Endothelial cell of hepatic sinusoid (primary cell): Measurements from ENCODE around the gene DPP4.

Source experiments
- in situ Hi-C: cut with HindIII; loops from 2 replicates; pipeline ENCODE4 v1.10.0; 2017; ENCODE audit warnings: low sequenced_read_pairs

Gene DPP4

DNA sequence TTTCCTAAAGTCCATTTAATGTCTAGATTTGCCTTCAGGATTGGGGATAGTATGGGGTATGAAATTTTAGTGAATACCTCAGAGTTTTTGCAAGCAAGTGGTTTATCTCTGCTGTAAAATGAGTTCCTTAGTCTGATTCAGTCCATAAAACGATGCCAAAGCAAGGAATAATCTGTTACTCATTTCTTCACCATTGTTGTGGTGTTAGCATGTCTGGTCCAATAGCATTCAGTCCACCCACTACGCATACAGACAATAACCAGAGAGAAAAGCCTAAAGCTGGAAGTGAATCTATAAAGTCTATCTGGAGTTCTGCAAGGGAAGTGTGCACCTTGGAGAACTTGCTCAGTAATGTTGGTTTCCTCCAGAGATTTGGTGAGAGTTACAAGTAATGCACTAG, 12.9 kb upstream of the DPP4 start:
- in situ Hi-C loops: no loop called here

DNA sequence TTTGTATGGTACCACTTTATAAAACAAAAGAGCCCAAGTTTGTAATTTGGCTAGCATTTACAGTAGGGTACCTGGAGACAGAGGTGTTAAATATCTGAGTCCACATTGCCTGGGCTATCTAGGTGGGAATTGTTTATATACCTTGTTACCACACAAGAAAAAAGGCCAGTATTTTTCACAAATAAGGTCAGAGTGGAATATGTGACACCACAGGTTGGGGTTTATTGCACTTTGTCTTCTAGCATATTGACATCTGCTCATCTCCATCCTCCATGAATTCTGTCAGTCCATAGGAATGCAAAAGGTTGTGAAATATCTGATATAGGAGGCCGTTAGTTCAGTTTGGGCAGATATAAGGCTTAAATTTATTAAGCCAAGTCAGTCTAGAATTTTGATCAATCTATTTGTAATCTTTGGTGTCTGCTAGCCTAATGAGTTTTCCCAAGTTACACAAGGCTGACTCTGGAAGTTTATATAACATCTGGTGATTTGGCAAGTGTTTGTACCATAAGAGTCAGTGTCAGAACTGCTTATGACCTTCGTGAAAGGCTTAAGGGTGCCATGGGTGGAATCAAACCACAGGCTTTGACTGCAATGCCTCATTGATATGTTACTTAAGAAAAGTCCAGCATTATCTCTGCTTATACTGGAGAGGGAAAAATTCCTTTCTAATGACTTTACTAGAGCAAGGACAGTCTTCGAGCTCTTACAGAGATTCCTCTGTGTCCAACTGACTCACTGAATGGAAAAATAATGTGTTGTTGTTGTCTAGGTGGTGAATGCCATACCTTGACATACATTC, 11.3 kb upstream of the DPP4 start:
- in situ Hi-C loops: no loop called here

DNA sequence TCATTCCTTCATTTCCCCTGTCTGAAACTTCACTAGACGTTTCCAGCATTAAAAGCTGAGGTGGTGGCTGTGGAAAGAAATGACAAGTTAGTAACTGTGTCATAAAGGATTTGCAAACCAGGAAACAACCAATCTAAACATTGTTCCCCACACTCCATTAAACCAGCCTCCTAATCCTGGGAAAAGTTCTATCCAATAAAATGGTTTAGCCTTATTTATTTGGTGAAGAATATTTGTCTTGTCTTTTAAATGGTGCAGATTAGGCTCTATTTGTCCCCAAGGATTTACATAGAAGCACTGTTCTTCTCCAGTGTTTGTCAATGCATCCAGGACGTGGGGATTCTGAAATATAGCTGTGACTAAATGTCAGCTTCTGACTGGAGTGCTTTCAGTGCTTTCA, 10.5 kb upstream of the DPP4 start:
- in situ Hi-C loops: no loop called here

DNA sequence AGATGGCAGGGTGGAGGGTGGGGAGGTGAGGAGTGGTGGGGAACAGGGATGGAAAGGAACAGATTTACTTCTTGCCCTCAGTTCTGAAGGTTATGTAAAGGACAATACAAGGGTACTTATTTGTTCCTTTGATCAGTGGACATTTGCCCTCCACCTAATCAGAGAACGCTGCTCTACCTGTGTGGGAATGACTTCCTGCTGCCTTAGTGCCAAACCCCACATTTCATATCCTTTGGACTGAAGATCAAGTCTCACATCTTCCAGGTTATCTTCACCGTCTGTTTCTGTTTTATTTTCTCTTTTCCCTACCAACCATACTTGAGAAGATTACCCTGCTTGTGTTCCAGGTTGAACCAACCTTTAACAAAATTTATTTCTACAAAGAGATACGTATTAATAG, 8.7 kb upstream of the DPP4 start:
- in situ Hi-C loops: no loop called here

DNA sequence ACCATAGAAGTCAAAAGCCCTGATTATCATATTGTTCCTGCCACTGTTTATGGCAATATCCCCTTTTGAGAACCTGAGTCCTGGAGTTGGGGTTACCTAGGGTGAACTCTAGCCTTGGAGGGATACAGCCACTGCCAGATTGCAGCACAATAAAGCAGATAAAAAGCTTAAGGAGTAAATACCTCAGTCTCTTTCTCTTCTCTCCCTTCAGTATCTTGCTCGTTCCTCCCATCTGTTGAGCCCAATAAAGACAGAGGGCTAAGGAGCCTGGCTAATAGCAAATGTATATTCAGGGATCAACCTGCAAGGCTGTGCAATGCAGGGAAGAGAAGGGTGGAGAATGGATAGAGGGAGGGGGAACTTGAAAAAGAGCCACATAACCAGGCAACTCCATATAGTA, 8.0 kb upstream of the DPP4 start:
- in situ Hi-C loops: no loop called here

- in situ Hi-C loops: no loop called here
Measured at GRCh38 chr2:162079514-162079913, 5.5 kb upstream of the DPP4 start.

GRCh38 chr2:162075689-162076132, 1.7 kb upstream of the DPP4 start:
- in situ Hi-C loops: no loop called here

GRCh38 chr2:162074928-162075688, 1.1 kb upstream of the DPP4 start:
- in situ Hi-C loops: loop anchor here (5.0 kb wide), 1 partner anchor 38 kb away; no protein-coding TSS in a partner anchor

DNA sequence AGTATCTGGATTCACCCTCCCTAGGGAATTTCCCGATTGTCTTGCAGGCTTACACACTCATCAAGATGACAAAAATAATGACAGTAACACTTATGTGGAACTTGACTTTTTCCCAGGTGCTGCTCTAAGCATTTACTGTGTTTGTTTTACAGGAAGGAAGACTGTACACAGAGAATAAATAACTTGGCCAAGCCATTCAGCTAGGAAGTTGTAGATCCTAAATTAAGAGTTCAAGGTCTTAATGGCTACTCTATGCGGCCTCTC, 549 bp upstream of the DPP4 start:
- in situ Hi-C loops: loop anchor here (5.0 kb wide), 1 partner anchor 37 kb away; no protein-coding TSS in a partner anchor

DNA sequence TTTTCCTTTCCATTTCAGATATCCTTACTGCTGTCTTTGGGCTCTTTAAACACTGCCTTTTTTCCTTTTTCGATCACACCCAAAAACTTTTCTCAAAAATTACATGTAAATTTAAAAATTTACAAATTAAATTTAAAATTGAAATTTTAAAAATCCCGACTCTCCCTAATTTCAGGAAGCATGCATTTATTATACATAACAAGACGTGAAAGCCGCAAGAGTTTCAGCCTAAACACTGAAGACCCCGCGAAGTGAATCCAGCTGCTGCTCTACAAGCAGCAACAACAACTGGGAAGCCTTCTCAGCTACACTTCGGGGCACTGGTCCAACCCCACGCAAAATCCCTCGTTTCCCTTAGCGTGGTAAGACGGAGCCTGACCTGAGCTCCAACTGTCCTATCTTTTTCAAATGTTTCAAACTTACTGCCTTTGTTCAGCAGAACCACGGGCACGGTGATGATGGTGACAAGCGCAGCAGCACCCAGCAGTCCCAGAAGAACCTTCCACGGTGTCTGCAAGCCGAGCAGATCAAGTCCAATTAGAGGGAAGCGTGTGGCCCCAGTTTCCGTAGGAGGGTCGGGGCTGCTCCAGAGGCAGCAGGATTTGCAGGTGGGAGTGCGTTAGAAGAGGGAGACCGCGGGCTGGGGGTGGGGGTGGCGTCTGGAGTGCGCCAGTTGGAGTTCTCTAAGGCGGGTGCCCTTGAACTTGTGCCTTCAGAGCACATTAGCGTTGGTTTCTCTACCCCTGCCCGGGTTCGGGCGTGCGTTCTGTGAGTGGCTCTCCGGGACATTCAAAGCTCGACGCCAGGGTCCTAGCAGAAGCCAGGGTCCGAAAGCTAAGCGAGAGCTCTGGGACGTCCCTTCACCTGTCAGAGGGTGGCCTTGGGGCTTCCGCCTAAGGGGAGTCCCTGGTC, 783 bp downstream of the DPP4 start:
- in situ Hi-C loops: loop anchor here (5.0 kb wide), 1 partner anchor 36 kb away; no protein-coding TSS in a partner anchor

DNA sequence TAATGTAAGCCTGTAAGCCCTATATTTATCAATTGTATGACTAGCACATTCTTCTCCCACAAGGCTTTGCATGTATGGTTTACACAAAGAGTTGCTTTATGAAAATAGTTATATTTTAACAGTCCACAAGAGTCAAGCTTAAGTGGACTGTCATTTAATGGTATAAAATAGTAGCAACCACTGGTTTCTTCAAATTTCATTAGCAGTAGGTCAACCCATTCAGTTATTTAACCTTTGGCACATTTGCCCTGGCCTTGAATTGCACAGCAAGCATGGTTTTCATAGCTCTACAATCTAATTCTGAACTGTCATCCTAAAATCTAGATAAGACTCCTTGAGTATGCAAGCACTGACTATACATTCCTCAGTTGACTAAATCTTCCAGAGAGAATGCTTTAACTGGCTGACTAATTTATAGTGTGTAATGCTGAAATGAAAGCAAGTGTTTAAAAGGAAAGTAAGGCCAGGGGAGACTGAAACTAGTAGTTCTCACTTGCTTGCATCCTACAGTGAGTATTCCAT, 1.8 kb downstream of the DPP4 start:
- in situ Hi-C loops: loop anchor here (5.0 kb wide), 1 partner anchor 35 kb away; no protein-coding TSS in a partner anchor

GRCh38 chr2:162071001-162071400, 3.0 kb downstream of the DPP4 start:
- in situ Hi-C loops: loop anchor here (5.0 kb wide), 1 partner anchor 34 kb away; no protein-coding TSS in a partner anchor

DNA sequence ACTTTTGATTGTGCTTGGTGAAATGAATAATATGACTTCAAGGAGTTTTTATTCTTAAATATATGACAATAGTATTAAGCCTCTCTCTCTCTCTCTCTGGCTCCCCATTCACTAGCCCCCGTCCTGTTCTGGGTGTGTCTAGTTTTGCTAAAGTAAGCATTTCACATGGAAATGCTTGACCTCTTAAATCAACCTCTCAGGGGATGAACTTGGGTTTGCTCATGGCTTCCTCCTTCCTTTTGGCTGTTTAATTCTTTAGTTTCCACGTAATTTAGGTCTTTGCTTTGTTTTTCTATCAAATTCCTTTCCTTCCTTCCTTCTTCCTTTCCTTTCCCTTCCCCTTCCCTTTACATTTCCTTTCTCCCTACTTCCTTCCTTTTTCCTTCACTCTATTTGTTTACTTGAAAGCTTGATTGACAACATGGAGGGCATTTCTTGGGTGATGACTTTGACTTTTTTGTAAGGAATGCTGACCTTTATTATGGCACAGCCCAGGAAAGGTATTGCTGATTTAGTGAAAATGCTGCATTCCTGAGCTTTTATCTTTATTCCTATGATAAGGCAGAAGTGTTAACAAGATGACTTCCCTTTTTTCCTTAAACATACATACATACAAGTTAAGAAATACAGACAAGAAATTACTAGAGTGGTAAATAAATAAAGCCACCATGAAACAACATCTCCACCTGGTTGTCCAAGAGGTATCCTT, 3.6 kb downstream of the DPP4 start:
- in situ Hi-C loops: loop anchor here (5.0 kb wide), 1 partner anchor 33 kb away; no protein-coding TSS in a partner anchor

- in situ Hi-C loops: no loop called here
Measured at GRCh38 chr2:162069267-162069903, 4.6 kb downstream of the DPP4 start.

- in situ Hi-C loops: no loop called here
Measured at GRCh38 chr2:162067596-162067995, 6.4 kb downstream of the DPP4 start.

- in situ Hi-C loops: no loop called here
Measured at GRCh38 chr2:162065767-162066166, 8.2 kb downstream of the DPP4 start.

- in situ Hi-C loops: no loop called here
Measured at GRCh38 chr2:162063899-162064298, 10.1 kb downstream of the DPP4 start.

- in situ Hi-C loops: no loop called here
Measured at GRCh38 chr2:162063281-162063680, 10.7 kb downstream of the DPP4 start.

DNA sequence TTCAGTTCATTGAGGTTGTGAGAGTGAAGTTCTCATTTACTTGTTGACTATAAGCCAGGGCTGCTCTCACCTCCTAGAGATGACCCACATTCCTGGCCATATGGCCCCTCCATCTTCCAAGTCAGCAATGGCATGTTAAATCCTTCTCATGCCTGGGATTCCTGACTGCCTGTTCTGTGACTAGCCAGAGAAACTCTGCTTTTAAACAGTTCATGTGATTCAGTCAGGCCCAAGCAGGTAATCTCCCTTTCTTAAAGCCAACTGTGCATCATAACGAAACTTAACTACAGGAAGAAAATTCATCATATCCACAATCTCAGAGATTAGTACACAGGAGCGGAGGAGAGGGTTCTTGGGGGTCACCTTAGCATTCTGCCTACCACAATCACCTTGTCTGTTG, 11.5 kb downstream of the DPP4 start:
- in situ Hi-C loops: no loop called here

- in situ Hi-C loops: no loop called here
Measured at GRCh38 chr2:162061021-162061420, 13.0 kb downstream of the DPP4 start.
